GM15510 (cell line): ENCODE data around the gene ITGB5.

Experiments used
- POLR2A ChIP-seq: IDR thresholded peaks from 3 replicates; pipeline ENCODE4 v1.6.1; 2011; ENCODE audit warnings: borderline replicate concordance; ENCODE audit not compliant: insufficient read length; ENCODE audit errors: extremely low read depth

ITGB5 gene

GRCh38 chr3:124883766-124884473 lies 3.2 kb downstream of the ITGB5 start:
- no peak for TF ChIP-seq POLR2A

- no peak for TF ChIP-seq POLR2A
Measured at GRCh38 chr3:124882816-124883747, 4.1 kb downstream of the ITGB5 start.

- no peak for TF ChIP-seq POLR2A
Measured at GRCh38 chr3:124881976-124882697, 5.0 kb downstream of the ITGB5 start.

- TF ChIP-seq POLR2A = no peak
Measured at GRCh38 chr3:124879337-124879680, 7.9 kb downstream of the ITGB5 start.

GRCh38 chr3:124878561-124879336 lies 8.4 kb downstream of the ITGB5 start:
- no peak for TF ChIP-seq POLR2A

GRCh38 chr3:124877674-124878073 lies 9.5 kb downstream of the ITGB5 start:
- no peak for TF ChIP-seq POLR2A

GRCh38 chr3:124876401-124876878 lies 10.7 kb downstream of the ITGB5 start:
- TF ChIP-seq POLR2A = no peak

- TF ChIP-seq POLR2A = no peak
Measured at GRCh38 chr3:124873226-124873625, 13.9 kb downstream of the ITGB5 start.

- TF ChIP-seq POLR2A = no peak
Measured at GRCh38 chr3:124867511-124867910, 19.7 kb downstream of the ITGB5 start.

- TF ChIP-seq POLR2A = no peak
Measured at GRCh38 chr3:124862006-124862405, 25.2 kb downstream of the ITGB5 start.

- TF ChIP-seq POLR2A = no peak
Measured at GRCh38 chr3:124861041-124861440, 26.1 kb downstream of the ITGB5 start.

GRCh38 chr3:124860599-124860998 lies 26.6 kb downstream of the ITGB5 start:
- TF ChIP-seq POLR2A = no peak

- no peak for TF ChIP-seq POLR2A
Measured at GRCh38 chr3:124859025-124859424, 28.1 kb downstream of the ITGB5 start.

- no peak for TF ChIP-seq POLR2A
Measured at GRCh38 chr3:124858275-124858674, 28.9 kb downstream of the ITGB5 start.
